OCI-LY7 (cell line): ENCODE results near the gene CMKLR1.

Source experiments
- CTCF ChIP-seq: fragments of 200-600 bp; sonication (generic); conservative IDR thresholded peaks from 2 replicates; pipeline ENCODE4 v1.5.1; 2014; ENCODE audit warnings: mild to moderate bottlenecking, antibody characterized with exemption, low read length, moderate library complexity, mixed read lengths
- EZH2phosphoT487 ChIP-seq: fragments of 200-600 bp; sonication (generic); IDR thresholded peaks from 2 replicates; pipeline ENCODE4 v1.6.1; 2018; ENCODE audit warnings: low read depth, borderline replicate concordance, mild to moderate bottlenecking, mixed run types, antibody characterized with exemption, low read length, moderate library complexity, mixed read lengths

GRCh38 chr12:108355069-108355468 lies 16.0 kb upstream of the CMKLR1 start:
- TF ChIP-seq CTCF (no peak), EZH2phosphoT487 (no peak)
